Upper lobe of left lung (tissue), 6 donors: ENCODE data around the gene CIT. TPM values are rescaled to one million over a fixed set of nuclear protein-coding genes. Genes with fewer than 3 reads are reported as not detected.

Experiments used
- ATAC-seq, 2 donors: fragments of 200-7000 bp; cut with Tn5 transposase; one replicate each; pipeline ENCODE4 v1.9.1; 2022; ENCODE audit warnings: mild to moderate bottlenecking in 2 of 2, moderate library complexity in 2 of 2; ENCODE audit not compliant: low FRiP score in 2 of 2
- DNase-seq, 2 donors: peaks; one replicate each; pipeline ENCODE4 v3.0.0-alpha.2; 2019 to 2020
- H3K27ac ChIP-seq, 4 donors: fragments of 200-600 bp; sonication (generic); one replicate each; pipeline ENCODE4 v1.5.1; 2016 to 2019
- H3K27me3 ChIP-seq, 4 donors: fragments of 200-600 bp; sonication (generic); one replicate each; pipeline ENCODE4 v1.5.1; 2017 to 2019
- H3K36me3 ChIP-seq, 4 donors: fragments of 200-600 bp; sonication (generic); one replicate each; pipeline ENCODE4 v1.5.1; 2016 to 2019
- H3K4me1 ChIP-seq, 4 donors: fragments of 200-600 bp; sonication (generic); one replicate each; pipeline ENCODE4 v1.5.1; 2018 to 2019
- H3K4me3 ChIP-seq, 4 donors: fragments of 200-600 bp; sonication (generic); one replicate each; pipeline ENCODE4 v1.5.1; 2017 to 2019; ENCODE audit warnings: mild to moderate bottlenecking in 2 of 4, moderate library complexity in 1 of 4
- H3K9me3 ChIP-seq, 4 donors: fragments of 200-600 bp; sonication (generic); one replicate each; pipeline ENCODE4 v1.5.1; 2018 to 2019
- EP300 ChIP-seq, 4 donors: sonication (generic); formaldehyde crosslinking; IDR thresholded peaks; one replicate each; pipeline ENCODE4 v1.5.1; 2017; ENCODE audit warnings: antibody characterized with exemption in 4 of 4, control low read depth in 2 of 4
- POLR2A ChIP-seq, 4 donors: fragments of 450-650 bp; IDR thresholded peaks; one replicate each; pipeline ENCODE4 v1.5.1; 2016 to 2017; ENCODE audit warnings: antibody characterized with exemption in 4 of 4, mild to moderate bottlenecking in 2 of 4
- POLR2AphosphoS5 ChIP-seq, 2 donors: sonication (generic); formaldehyde crosslinking; IDR thresholded peaks; one replicate each; pipeline ENCODE4 v1.5.1; 2017; ENCODE audit warnings: antibody characterized with exemption in 2 of 2
- WGBS, 2 donors: methylation state at CpG; one replicate each; pipeline ENCODE4 v1.1.5; 2017 to 2018; 5-methylcytosine and 5-hydroxymethylcytosine counted together
- total RNA-seq, 6 donors: library from RNA; depleted of rRNA in 4 of 6; stranded (reverse); fragments of >200 nt in 4 of 6; gene quantifications; one replicate each; pipeline versions ENCODE4 v1.1.0 to v1.2.1, GENCODE V29; 2016 to 2021
- TF ChIP-seq, protein P1 (sequence below), 6 experiments: fragments of 450-650 bp in 4 of 6; fragments of 200-600 bp in 2 of 6; sonication (generic) in 2 of 6; IDR thresholded peaks; one replicate each; pipeline ENCODE4 v1.5.1; 2016 to 2019; ENCODE audit warnings: antibody characterized with exemption in 6 of 6
- donor health status: DM: no; HTN: no; CAD: no; lungs with moderate emphysema.
- donor health status: DM: no; HTN: yes; CAD: no; lungs with severe emphysema.

CIT gene
- total RNA-seq, 6 donors from 2014 or later: 7.8 to 185 (median 73.6) TPM

- Histone ChIP-seq H3K27ac (peak overlapping the region in 1 of 4 donors; percentile 54), H3K4me3 (no peak overlapping the region), H3K36me3 (peaks cover 38 to 60% (median 52%) of the 10 kb centered on the region in 4 donors), H3K27me3 (no peaks in the 10 kb centered on the region), H3K9me3 (no peaks in the 10 kb centered on the region), H3K4me1 (peaks cover 8 to 29% (median 19%) of the 10 kb centered on the region in 4 donors)
- 94 to 95% methylated on average over 5 to 8 of the region's 8 CpGs for WGBS, 2 donors
- DNase-seq (no peak), ATAC-seq (no peak)
- TF ChIP-seq, protein P1, sequence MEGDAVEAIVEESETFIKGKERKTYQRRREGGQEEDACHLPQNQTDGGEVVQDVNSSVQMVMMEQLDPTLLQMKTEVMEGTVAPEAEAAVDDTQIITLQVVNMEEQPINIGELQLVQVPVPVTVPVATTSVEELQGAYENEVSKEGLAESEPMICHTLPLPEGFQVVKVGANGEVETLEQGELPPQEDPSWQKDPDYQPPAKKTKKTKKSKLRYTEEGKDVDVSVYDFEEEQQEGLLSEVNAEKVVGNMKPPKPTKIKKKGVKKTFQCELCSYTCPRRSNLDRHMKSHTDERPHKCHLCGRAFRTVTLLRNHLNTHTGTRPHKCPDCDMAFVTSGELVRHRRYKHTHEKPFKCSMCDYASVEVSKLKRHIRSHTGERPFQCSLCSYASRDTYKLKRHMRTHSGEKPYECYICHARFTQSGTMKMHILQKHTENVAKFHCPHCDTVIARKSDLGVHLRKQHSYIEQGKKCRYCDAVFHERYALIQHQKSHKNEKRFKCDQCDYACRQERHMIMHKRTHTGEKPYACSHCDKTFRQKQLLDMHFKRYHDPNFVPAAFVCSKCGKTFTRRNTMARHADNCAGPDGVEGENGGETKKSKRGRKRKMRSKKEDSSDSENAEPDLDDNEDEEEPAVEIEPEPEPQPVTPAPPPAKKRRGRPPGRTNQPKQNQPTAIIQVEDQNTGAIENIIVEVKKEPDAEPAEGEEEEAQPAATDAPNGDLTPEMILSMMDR (IDR thresholded peaks at IDR 0.05): no peak
- TF ChIP-seq POLR2AphosphoS5 (IDR thresholded peaks at IDR 0.05) (no peak), EP300 (IDR thresholded peaks at IDR 0.05) (no peak), POLR2A (IDR thresholded peaks at IDR 0.05) (no peak)
Observed at GRCh38 chr12:119681111-119681510, 196.0 kb downstream of the CIT start.

DNA sequence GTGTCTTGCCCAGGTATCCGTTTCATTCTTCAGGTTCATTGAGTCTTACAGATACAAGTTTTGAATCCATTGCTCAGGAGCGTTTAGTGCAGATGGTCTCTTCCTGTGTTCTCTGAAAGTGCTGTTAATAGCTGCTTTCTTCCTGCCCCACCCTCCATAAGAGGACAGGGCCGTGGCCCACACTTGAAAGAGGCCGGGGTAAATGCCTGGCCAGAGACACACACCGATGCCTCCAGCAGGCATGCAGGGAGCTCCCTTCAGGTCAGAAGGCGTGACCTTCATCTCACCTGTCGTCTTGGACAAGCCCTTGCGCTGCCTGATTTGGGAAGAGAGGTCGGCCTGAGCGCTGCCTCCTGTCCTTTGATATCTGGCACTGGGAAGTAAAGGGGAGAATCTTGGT lies 197.6 kb downstream of the CIT start:
- Histone ChIP-seq H3K27ac (peak overlapping the region in 2 of 4 donors; percentile 47 to 58), H3K27me3 (no peaks in the 10 kb centered on the region), H3K4me1 (peaks cover 14 to 44% (median 24%) of the 10 kb centered on the region in 4 donors), H3K4me3 (no peak overlapping the region), H3K36me3 (peaks cover 52 to 76% (median 62%) of the 10 kb centered on the region in 4 donors), H3K9me3 (no peaks in the 10 kb centered on the region)
- DNase-seq (no peak), ATAC-seq (no peak)
- WGBS, 2 donors: 70 to 77% methylated on average over 10 of the region's 10 CpGs
- TF ChIP-seq POLR2AphosphoS5 (IDR thresholded peaks at IDR 0.05) (no peak), POLR2A (IDR thresholded peaks at IDR 0.05) (no peak), EP300 (IDR thresholded peaks at IDR 0.05) (no peak)
- TF ChIP-seq, protein P1 (IDR thresholded peaks at IDR 0.05): no peak

DNA sequence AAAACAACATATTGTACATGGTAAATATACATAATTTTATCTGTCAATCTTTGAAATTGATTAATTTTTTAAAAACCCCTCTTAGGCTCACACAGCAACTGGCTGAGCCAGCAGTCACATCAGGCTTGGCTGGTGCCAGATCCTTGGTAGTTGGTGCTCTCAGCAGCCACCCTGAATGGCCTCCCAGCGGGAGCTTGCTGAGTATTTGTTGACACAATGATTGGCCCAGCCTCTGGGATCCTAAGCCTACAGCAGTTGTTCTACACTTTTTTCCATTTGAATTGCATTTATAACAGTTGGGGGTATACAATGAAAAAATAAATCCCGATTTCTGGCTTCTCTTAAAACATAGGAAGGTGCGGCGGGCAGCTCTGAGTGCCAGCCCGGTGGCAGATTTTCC lies 198.0 kb downstream of the CIT start:
- H3K4me1 ChIP-seq: peaks cover 18 to 48% (median 28%) of the 10 kb centered on the region in 4 donors
- WGBS, 2 donors: 76 to 91% methylated on average over 5 of the region's 5 CpGs
- ATAC-seq: no peak
- DNase-seq: peak in 1 of 2 donors; percentile 78
- TF ChIP-seq POLR2AphosphoS5 (IDR thresholded peaks at IDR 0.05): no peak
- TF ChIP-seq POLR2A (IDR thresholded peaks at IDR 0.05): no peak
- TF ChIP-seq, protein P1 (IDR thresholded peaks at IDR 0.05): no peak
- no peaks in the 10 kb centered on the region for H3K27me3 ChIP-seq
- H3K36me3 ChIP-seq: peaks cover 53 to 80% (median 66%) of the 10 kb centered on the region in 4 donors
- peak overlapping the region in 2 of 4 donors; percentile 47 to 58 for H3K27ac ChIP-seq
- H3K9me3 ChIP-seq: no peaks in the 10 kb centered on the region
- H3K4me3 ChIP-seq: no peak overlapping the region

GRCh38 chr12:119678459-119678858 lies 198.7 kb downstream of the CIT start:
- Histone ChIP-seq H3K9me3 (no peaks in the 10 kb centered on the region), H3K27ac (peak overlapping the region in 1 of 4 donors; percentile 47), H3K36me3 (peaks cover 53 to 86% (median 73%) of the 10 kb centered on the region in 4 donors), H3K4me1 (peaks cover 24 to 54% (median 33%) of the 10 kb centered on the region in 4 donors), H3K4me3 (no peak overlapping the region), H3K27me3 (no peaks in the 10 kb centered on the region)
- TF ChIP-seq POLR2A (IDR thresholded peaks at IDR 0.05) (no peak), EP300 (IDR thresholded peaks at IDR 0.05) (no peak), POLR2AphosphoS5 (IDR thresholded peaks at IDR 0.05) (no peak)
- TF ChIP-seq, protein P1 (IDR thresholded peaks at IDR 0.05): no peak
- 88 to 89% methylated on average over 7 of the region's 7 CpGs for WGBS, 2 donors
- DNase-seq: no peak
- no peak for ATAC-seq

DNA sequence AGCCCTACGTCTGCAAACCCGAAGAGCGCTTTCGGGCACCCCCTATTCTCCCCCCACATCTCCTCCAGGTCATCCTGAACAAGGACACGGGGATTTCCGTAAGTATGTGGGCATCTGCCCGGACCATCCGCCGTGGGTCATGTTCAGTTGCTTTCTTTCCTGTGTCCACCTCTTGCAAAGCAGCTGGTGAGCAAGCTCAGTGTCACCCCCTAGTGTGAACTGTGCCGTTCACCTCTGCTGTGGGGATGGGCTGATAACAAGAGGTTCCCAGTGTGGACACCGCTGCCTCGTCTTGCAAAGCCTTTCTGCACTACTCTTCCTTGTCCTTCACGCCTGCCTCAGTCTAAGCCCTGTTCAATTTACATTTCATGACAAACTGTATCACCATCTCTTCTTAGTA lies 200.5 kb downstream of the CIT start:
- Histone ChIP-seq H3K27me3 (no peaks in the 10 kb centered on the region), H3K27ac (peak overlapping the region in 2 of 4 donors; percentile 30 to 43), H3K9me3 (no peaks in the 10 kb centered on the region), H3K4me1 (peaks cover 33 to 53% (median 43%) of the 10 kb centered on the region in 4 donors), H3K36me3 (peaks cover 61 to 100% (median 81%) of the 10 kb centered on the region in 4 donors), H3K4me3 (no peak overlapping the region)
- no peak for DNase-seq
- TF ChIP-seq POLR2A (IDR thresholded peaks at IDR 0.05) (no peak), POLR2AphosphoS5 (IDR thresholded peaks at IDR 0.05) (no peak), EP300 (IDR thresholded peaks at IDR 0.05) (no peak)
- TF ChIP-seq, protein P1 (IDR thresholded peaks at IDR 0.05): no peak
- ATAC-seq: no peak
- 90 to 95% methylated on average over 10 to 13 of the region's 13 CpGs for WGBS, 2 donors
